ENCODE data around the gene SORCS1.

Gene SORCS1

GRCh38 chr10:106941297-106942034 lies 223.0 kb downstream of the SORCS1 start:
- Histone ChIP-seq H3F3A (ENCODE audit: control insufficient read depth, insufficient read depth) (no peaks in the 10 kb centered on the region), H3K36me3 (ENCODE audit: control insufficient read depth, low read length) (no peaks in the 10 kb centered on the region), H4K20me1 (ENCODE audit: control insufficient read depth, insufficient read depth, low read depth, low read length) (no peaks in the 10 kb centered on the region), H3K27me3 (ENCODE audit: control insufficient read depth, low read length) (no peaks in the 10 kb centered on the region), H3K4me3 (ENCODE audit: low read length) (no peak overlapping the region), H3K4me1 (ENCODE audit: control insufficient read depth, low read length) (no peaks in the 10 kb centered on the region), H3K27ac (ENCODE audit: low read depth, low read length) (no peak overlapping the region), H3K4me2 (ENCODE audit: low read length) (no peak overlapping the region), H3K9me2 (replicated peaks; ENCODE audit: control insufficient read depth, low read length) (no peaks in the 10 kb centered on the region), H3K9me3 (ENCODE audit: control insufficient read depth, insufficient read depth, low read length) (no peaks in the 10 kb centered on the region), H3K79me2 (ENCODE audit: control insufficient read depth, low read length) (no peaks in the 10 kb centered on the region)
- no peak for TF ChIP-seq CTCF (IDR thresholded peaks at IDR 0.05; ENCODE audit: low read depth, low read length, poor library complexity, severe bottlenecking)
- no peak for TF ChIP-seq EZH2phosphoT487 (IDR thresholded peaks at IDR 0.05; ENCODE audit: borderline replicate concordance, low read length)

GRCh38 chr10:106938513-106938912 lies 226.0 kb downstream of the SORCS1 start:
- H3K9me3 ChIP-seq (ENCODE audit: control insufficient read depth, insufficient read depth, low read length): no peaks in the 10 kb centered on the region
- no peak overlapping the region for H3K27ac ChIP-seq (ENCODE audit: low read depth, low read length)
- H3K27me3 ChIP-seq (ENCODE audit: control insufficient read depth, low read length): no peaks in the 10 kb centered on the region
- TF ChIP-seq CTCF (IDR thresholded peaks at IDR 0.05; ENCODE audit: low read depth, low read length, poor library complexity, severe bottlenecking) (no peak), EZH2phosphoT487 (IDR thresholded peaks at IDR 0.05; ENCODE audit: borderline replicate concordance, low read length) (no peak)
- no peak overlapping the region for H3K4me3 ChIP-seq (ENCODE audit: low read length)
- peaks cover 10% of the 10 kb centered on the region for H3K4me1 ChIP-seq (ENCODE audit: control insufficient read depth, low read length)
- H3F3A ChIP-seq (ENCODE audit: control insufficient read depth, insufficient read depth): no peaks in the 10 kb centered on the region
- H3K9me2 ChIP-seq (replicated peaks; ENCODE audit: control insufficient read depth, low read length): no peaks in the 10 kb centered on the region
- no peaks in the 10 kb centered on the region for H3K36me3 ChIP-seq (ENCODE audit: control insufficient read depth, low read length)
- H3K79me2 ChIP-seq (ENCODE audit: control insufficient read depth, low read length): no peaks in the 10 kb centered on the region
- no peaks in the 10 kb centered on the region for H4K20me1 ChIP-seq (ENCODE audit: control insufficient read depth, insufficient read depth, low read depth, low read length)
- no peak overlapping the region for H3K4me2 ChIP-seq (ENCODE audit: low read length)

- no peaks in the 10 kb centered on the region for H3K27me3 ChIP-seq (ENCODE audit: control insufficient read depth, low read length)
- no peak for TF ChIP-seq CTCF (IDR thresholded peaks at IDR 0.05; ENCODE audit: low read depth, low read length, poor library complexity, severe bottlenecking)
- TF ChIP-seq EZH2phosphoT487 (IDR thresholded peaks at IDR 0.05; ENCODE audit: borderline replicate concordance, low read length): no peak
- H3K4me3 ChIP-seq (ENCODE audit: low read length): no peak overlapping the region
- H3K4me2 ChIP-seq (ENCODE audit: low read length): no peak overlapping the region
- H3F3A ChIP-seq (ENCODE audit: control insufficient read depth, insufficient read depth): no peaks in the 10 kb centered on the region
- no peaks in the 10 kb centered on the region for H4K20me1 ChIP-seq (ENCODE audit: control insufficient read depth, insufficient read depth, low read depth, low read length)
- no peaks in the 10 kb centered on the region for H3K36me3 ChIP-seq (ENCODE audit: control insufficient read depth, low read length)
- H3K9me2 ChIP-seq (replicated peaks; ENCODE audit: control insufficient read depth, low read length): no peaks in the 10 kb centered on the region
- no peaks in the 10 kb centered on the region for H3K9me3 ChIP-seq (ENCODE audit: control insufficient read depth, insufficient read depth, low read length)
- H3K27ac ChIP-seq (ENCODE audit: low read depth, low read length): no peak overlapping the region
- H3K79me2 ChIP-seq (ENCODE audit: control insufficient read depth, low read length): no peaks in the 10 kb centered on the region
- H3K4me1 ChIP-seq (ENCODE audit: control insufficient read depth, low read length): peaks cover 10% of the 10 kb centered on the region
These were observed 228.5 kb downstream of the SORCS1 start for GRCh38 chr10:106935978-106936451.
